ENCODE results near the gene CYP2A7.
"Not testable (repeated sequence)": the region's sequence is repeated elsewhere in the genome, so short reads cannot be mapped to it uniquely, and the experiment has no call there.

Gene CYP2A7

DNA sequence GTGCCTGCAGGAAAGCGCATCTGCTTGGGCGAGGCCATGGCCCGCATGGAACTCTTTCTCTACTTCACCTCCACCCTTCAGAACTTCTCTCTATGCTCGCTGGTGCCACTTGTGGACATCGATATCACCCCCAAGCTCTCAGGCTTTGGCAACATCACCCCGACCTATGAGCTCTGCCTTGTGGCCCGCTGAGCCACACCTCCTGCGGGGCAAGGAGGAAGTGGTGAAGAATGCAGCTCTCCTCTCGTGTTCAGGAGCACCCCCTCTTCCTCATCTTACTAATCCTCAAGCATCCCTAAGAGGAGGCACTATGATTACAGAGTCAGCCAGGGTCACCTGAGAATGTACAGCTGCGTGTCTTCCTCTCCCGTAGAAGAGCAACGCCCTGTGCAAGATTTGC is 17.9 kb upstream of the CYP2A7 start:
- not testable (repeated sequence) for DNase-seq (ENCODE audit: low read depth, low spot score)

DNA sequence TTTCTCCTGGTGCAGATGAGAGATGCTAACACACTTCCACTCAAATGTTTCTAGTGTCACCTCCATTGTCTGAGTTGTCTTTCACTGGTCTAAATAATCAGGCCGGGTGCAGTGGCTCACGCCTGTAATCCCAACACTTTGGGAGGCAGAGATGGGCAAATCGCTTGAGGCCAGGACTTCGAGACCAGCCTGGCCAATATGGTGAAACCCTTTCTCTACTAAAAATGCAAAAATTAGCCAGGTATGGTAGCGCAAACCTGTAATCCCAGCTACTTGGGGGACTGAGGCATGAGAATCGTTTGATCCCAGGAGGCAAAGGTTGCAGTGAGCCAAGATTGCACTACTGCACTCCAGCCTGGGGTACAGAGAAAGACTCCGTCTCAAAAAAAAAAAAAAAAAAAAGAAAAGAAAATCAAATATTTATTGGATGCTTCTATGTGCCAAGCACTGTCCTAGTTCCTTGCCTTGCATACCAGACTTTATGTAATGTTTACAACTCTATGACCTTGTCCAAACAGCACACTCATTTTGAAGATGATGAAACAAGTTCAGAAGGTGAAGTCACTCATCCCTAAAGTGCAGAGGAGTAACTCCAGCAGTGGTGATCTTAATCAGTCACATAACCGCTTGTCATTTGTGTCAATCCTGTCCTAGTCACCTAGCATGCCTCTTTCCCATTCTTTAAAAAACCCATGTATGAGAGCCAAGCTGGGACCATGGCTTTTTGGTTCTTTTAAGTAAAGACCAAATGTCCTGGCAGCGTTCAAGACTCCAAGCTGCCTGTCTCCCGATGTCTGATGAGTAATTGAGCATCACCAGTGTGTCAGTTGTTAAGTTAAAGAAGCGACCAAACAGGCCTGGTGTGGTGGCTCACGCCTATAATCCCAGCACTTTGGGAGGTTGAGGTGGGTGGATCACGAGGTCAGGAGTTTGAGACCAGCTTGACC is 15.1 kb upstream of the CYP2A7 start:
- not testable (repeated sequence) for DNase-seq (ENCODE audit: low read depth, low spot score)

DNA sequence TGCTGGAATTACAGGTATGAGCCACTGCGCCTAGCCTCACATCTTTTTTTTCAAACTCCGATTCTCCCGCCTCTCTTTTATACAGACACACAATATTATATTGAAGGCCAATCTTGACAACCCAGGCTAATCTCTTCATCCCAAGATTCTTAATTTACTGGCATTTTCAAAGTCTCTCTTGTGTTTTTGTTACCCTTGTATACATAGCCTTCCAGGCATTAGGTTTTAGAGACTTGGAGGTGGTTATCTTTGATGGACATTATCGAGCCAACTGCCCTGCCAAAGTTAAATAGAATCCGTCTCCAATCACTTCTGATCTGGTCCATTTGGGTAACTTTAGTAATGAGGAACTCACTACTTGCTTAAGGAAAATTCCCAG is 14.4 kb upstream of the CYP2A7 start:
- no peak for DNase-seq (ENCODE audit: low read depth, low spot score)

DNA sequence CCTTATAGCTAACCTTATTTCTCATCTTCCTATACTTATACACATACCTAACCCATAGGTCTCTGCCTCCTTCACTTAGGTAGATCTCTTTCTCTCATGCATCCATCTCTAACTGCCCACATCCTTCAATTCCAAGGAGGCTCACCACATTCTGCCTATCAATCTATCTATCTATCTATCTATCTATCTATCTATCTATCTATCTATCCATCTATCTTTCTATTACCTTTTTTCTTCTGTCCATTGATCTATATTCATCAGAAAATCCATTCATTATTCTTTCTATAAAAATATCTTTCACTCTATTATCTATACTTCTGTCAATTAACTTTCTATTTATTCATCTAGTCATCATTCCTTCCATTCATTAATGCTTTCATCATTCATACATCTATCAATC is 11.1 kb upstream of the CYP2A7 start:
- no peak for DNase-seq (ENCODE audit: low read depth, low spot score)

DNA sequence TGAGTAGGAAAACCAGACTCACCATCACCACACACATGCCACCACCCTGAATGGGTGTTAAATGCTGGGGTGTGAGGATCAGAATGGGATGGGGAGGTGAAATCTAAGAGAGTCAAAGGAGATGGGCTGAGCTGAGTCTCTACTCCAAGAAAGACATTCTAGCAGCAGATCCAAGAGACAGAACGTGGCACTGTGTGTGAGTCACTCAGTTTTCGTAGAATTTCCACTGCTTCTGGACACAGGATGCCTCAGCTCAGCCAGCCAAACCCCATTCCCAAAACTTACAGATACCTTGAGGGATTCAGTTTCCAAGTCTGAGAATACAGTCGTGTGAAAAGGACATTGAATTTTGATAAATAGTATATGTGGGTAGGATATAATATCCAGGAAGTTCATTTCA is 7.3 kb upstream of the CYP2A7 start:
- no peak for DNase-seq (ENCODE audit: low read depth, low spot score)

DNA sequence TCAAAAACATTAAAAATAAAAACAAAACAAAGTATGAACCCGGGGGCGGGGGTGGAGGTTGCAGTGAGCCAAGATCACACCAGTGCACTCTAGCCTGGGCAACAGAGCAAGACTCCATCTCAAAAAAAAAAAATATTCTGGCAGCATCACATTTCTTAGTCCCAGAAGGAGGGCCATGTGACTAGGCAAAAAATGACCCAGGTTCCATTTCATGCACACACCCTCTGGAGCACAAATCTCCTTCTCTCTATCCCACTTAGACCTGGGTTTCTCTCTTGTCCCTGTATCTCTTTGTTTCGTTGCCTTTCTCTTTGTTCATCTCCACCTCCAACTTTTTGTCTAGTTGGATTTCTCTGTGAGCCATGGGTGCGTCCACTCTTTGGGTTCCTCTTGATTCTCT is 6.2 kb upstream of the CYP2A7 start:
- no peak for DNase-seq (ENCODE audit: low read depth, low spot score)

DNA sequence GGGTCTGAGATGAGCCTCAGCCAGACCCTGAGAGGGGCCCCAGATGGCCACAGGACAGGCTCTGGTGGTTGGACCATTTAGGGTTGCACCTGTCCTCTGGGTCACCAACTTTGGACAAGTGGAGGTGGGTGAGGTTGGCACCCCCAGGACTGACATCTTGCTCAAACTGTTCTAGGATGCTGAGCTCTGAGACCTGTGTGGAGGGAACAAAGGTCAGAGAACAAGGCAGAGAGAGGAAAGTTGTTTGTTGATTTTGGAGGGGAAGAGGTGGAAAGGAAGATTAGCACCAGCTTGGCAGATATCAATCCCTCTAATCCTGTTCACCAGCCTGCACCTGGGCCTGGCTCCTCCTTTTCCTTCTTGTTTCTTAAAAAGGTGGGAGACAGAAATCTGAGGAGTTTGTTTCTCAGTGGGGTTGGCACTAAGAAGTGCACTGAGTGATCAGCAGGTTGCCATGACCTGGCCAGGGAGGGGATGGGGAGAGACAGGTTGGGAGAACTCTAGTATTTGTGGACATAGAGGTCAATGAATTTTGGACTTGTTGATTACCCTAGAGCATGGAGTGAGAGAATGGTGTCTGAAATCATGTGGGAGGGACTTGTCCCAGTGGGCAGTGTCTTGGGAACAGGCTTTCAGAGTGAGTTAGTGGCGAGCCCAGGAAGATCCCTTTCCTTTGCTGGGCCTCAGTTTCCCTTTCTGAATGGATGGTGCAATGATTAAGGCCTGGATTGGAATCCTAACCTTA is 2.3 kb upstream of the CYP2A7 start:
- DNase-seq (ENCODE audit: low read depth, low spot score): not testable (repeated sequence)

DNA sequence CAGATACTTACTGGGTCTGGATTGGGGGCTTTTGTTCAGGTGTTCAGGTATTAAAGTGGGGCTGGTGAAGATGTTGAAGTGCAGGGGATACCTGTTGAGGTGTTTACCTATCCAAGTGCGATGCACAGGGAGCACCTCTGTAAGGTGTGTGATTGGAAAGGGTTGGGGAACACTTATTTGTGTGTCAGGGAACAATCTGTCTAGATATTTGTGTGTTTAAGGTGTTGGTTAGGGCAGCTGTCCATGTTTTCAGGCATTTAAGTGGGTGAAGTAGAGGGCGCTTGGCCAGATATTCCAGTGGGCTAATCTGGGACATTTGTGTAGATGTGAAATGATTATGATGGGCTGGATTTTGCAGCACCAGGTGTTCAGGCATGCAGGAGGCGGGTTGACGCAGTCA is 2.7 kb downstream of the CYP2A7 start:
- DNase-seq (ENCODE audit: low read depth, low spot score): not testable (repeated sequence)

DNA sequence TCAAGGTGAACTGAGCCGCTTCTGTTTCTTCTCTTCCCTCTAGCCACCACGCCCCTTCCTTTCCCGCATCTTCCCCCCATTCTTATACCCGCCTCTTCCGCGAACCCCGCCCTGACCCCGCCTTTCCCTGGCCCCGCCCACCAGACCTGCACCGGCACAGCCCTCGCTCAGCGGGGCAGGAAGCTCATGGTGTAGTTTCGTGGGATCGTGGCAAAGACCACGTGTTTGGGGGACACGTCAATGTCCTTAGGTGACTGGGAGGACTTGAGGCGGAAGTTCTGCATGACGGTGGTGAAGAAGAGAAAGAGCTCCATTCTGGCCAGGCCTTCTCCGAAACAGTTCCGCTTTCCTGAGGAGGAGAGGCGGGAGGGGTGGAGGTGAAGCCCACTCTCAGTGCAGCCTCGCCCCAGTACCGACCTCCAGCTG is 6.5 kb downstream of the CYP2A7 start:
- DNase-seq (ENCODE audit: low read depth, low spot score): not testable (repeated sequence)

DNA sequence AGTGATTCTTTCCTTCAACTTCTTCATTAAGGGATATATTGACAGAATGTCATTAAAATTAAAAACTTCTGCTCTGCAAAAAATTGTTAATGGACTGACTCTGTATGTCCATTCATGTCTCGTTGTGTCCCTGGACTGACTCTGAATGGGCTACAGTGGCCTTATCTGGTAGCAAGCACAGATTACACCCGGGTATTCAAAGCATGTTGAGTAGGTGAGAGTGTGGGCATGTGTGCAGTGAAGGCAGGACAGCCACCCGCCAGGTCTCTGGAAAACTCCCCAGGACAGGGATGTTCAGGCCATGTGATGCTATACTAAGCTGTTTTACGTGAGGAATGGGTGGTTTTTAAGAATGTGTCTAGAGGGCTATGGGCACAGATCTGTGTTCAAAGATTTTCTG is 7.2 kb downstream of the CYP2A7 start:
- DNase-seq (ENCODE audit: low read depth, low spot score): not testable (repeated sequence)

DNA sequence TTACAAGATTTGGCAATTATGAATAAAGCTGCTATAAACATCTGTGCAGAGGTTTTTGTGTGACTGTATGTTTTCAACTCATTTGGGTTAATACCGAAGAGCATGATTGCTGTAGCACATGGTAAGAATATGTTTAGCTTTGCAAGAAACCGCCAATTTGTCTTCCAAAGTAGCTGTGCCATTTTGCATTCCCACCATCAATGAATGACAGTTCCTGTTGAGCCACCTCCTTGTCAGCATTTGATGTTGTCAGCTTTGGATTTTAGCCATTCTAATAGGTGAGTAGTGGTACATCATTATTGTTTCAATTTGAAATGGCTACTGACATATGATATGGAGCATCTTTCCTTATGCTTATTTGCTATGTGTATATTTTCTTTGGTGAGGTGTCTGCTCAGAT is 8.2 kb downstream of the CYP2A7 start:
- not testable (repeated sequence) for DNase-seq (ENCODE audit: low read depth, low spot score)

DNA sequence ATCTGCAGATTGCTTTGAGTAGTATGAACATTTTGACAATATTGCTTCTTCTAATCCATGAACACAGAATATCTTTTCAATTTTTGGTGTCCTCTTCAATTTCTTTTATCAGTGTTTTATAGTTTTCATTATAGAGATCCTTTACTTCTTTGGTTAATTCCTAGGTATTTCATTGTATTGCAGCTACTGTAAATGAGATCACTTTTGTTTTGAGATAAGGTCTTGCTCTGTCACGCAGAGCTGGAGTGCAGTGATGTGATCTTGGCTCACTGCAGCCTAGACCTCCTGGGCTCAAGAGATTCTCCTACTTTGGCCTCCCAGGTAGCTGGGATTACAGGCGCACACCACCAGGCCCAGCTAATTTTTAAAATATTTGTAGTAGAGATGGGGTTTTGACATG is 9.8 kb downstream of the CYP2A7 start:
- no peak for DNase-seq (ENCODE audit: low read depth, low spot score)

DNA sequence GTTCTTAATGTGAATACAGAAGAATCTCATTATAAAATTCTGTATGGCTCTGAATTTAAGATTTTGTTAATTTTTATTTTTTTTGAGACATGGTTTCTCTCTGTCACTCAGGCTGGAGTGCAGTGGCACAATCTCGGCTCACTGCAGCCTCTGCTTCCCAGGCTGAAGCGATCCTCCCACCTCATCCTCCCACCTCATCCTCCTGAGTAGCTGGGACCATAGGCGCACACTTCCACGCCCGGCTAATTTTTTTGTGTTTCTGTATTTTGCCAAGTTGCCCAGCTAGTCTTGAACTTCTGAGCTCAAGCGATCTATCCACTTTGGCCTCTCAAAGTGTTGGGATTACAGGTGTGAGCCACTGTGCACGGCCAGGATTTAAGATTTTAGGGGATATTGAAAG is 14.3 kb downstream of the CYP2A7 start:
- no peak for DNase-seq (ENCODE audit: low read depth, low spot score)

DNA sequence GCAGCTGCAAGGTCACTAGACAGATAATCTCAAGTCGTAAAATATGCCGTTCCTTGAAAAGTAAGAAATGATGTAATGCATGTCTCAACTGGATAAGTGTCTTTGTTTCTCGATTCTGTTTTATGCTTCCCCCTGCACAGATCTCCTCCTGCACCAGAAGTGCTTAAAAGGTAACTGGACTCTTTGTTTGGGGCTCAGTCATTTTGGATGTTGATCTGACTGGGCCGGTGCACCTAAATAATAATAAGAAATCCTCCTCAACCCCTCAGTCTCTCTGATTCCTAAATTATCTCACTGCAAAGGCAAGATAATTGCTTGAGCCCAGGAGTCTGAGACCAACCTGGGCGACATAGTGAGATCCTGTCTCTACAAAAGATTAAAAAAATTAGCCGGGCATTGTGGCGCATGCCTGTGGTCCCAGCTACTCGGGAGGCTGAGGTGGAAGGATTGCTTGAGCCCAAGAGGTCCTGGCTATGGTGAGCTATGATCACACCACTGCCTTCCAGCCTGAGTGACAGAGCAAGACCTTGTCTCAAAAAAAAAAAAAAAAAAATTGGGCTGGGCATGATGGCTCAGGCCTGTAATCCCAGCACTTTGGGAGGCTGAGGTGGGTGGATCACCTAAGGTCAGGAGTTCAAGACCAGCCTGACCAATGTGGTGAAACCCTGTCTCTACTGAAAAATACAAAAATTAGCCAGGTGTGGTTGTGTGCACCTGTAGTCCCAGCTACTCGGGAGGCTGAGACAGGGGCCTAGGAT is 17.1 kb downstream of the CYP2A7 start:
- not testable (repeated sequence) for DNase-seq (ENCODE audit: low read depth, low spot score)

DNA sequence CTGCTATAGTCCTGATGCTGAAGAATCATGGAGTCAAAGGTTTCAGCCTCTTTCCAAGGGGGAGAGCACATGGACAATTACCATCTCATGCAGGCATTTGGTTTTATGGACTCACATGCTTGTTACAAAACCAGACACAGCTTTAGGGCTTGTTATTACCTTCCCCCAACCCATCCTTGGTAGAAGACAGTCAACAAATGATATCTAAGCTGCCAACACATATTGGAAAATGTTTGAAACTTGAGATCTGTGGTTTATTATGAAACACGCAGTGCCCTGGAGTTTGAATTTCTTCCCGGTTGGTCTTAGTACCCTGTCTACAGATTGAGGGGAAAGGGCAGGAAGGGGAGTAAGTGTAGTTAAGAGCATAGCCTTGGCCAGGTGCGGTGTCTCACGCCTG is 19.2 kb downstream of the CYP2A7 start:
- DNase-seq (ENCODE audit: low read depth, low spot score): no peak

DNA sequence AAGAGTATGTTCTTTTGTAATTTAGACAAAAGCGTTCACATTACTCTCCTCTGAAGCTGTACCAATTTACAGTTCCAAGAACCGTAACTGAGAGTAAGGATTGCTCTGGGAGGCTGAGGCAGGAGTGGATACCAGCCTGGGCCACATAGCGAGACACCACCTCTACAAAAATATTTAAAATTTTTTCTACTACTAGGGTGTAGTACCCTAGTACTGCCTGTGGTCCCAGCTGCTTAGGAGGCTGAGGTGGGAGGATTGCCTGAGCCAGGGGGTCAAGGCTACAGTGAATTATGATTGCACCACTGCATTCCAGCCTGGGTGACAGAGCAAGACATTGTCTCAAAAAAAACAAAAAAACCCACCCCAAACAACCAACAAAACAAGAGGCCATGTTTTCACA is 19.7 kb downstream of the CYP2A7 start:
- no peak for DNase-seq (ENCODE audit: low read depth, low spot score)

DNA sequence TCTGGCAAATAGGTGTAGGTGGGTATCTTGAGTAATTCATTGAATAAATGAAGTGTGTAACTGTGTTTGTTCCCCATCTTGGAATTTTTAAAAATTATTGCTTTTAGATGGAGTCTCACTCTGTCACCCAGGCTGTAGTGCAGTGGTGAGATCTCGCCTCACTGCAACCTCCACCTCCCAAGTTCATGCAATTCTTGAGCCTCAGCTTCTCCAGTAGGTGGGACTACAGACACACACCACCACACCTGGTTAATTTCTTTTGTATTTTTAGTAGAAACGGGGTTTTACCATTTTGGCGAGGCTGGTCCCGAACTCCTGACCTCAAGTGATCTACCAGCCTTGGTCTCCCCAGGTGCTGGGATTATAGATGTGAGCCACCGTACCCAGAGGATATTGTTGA is 23.9 kb downstream of the CYP2A7 start:
- no peak for DNase-seq (ENCODE audit: low read depth, low spot score)

DNA sequence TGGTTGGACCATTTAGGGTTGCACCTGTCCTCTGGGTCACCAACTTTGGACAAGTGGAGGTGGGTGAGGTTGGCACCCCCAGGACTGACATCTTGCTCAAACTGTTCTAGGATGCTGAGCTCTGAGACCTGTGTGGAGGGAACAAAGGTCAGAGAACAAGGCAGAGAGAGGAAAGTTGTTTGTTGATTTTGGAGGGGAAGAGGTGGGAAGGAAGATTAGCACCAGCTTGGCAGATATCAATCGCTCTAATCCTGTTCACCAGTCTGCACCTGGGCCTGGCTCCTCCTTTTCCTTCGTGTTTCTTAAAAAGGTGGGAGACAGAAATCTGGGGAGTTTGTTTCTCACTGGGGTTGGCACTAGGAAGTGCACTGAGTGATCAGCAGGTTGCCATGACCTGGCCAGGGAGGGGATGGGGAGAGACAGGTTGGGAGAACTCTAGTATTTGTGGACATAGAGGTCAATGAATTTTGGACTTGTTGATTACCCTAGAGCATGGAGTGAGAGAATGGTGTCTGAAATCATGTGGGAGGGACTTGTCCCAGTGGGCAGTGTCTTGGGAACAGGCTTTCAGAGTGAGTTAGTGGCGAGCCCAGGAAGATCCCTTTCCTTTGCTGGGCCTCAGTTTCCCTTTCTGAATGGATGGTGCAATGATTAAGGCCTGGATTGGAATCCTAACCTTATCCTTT is 29.4 kb downstream of the CYP2A7 start:
- DNase-seq (ENCODE audit: low read depth, low spot score): not testable (repeated sequence)

DNA sequence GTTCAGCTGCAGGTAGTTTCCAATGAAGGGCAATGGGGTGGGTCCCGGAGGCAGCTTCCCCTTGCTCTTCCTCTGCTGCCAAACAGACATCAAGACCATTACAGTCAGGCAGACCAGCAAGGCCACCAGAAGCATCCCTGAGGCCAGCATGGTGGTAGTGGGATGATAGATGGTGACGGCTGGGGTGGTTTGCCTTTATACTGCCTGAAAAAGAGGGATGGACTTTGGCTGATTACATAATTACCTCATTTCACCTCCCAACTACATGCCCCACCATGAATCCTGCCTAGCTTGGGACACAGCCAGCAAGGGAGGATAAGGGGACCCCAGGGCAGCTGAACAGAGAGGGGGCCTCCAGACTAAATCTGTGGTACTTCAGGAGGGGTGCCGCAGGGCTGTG is 31.8 kb downstream of the CYP2A7 start, which contains the start of gene CYP2A6:
Gene CYP2A6 (minus strand): TSS at position 171 of the 400 bp plus-strand sequence. CDS start 21 bp downstream, at position 150.
- DNase-seq (ENCODE audit: low read depth, low spot score): not testable (repeated sequence)

DNA sequence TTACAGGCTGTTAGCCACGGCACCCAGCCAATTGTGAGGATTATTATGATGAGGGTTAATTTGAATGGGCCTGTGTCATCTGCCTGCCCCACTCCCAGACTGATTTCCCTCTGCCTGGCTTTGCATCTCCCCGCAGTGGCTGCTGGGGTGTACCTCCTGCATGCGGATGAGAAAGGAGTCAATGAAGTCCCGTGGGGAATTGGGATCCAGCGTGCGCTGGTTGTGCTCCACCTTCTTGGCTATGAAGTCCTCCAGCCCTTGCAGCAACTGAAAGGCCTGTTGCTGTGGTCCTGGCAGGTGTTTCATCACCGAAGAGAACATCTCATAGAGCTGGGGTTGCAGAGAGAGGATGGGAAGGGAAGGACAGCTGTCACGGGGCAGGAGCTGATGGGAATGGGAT is 35.3 kb downstream of the CYP2A7 start:
- not testable (repeated sequence) for DNase-seq (ENCODE audit: low read depth, low spot score)

DNA sequence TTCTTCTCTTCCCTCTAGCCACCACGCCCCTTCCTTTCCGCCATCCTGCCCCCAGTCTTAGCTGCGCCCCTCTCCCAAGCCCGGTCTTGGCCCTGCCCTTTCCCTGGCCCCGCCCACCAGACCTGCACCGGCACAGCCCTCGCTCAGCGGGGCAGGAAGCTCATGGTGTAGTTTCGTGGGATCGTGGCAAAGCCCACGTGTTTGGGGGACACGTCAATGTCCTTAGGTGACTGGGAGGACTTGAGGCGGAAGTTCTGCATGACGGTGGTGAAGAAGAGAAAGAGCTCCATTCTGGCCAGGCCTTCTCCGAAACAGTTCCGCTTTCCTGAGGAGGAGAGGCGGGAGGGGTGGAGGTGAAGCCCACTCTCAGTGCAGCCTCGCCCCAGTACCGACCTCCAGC is 38.4 kb downstream of the CYP2A7 start:
- DNase-seq (ENCODE audit: low read depth, low spot score): not testable (repeated sequence)
